GM18520 (cell line): ENCODE measurements around the gene FAT3.

ENCODE experiments used
- ATAC-seq: cut with Tn5 transposase; IDR thresholded peaks from one replicate; pipeline ENCODE4 v1.9.1; 2021; ENCODE audit not compliant: unreplicated experiment

FAT3 gene

DNA sequence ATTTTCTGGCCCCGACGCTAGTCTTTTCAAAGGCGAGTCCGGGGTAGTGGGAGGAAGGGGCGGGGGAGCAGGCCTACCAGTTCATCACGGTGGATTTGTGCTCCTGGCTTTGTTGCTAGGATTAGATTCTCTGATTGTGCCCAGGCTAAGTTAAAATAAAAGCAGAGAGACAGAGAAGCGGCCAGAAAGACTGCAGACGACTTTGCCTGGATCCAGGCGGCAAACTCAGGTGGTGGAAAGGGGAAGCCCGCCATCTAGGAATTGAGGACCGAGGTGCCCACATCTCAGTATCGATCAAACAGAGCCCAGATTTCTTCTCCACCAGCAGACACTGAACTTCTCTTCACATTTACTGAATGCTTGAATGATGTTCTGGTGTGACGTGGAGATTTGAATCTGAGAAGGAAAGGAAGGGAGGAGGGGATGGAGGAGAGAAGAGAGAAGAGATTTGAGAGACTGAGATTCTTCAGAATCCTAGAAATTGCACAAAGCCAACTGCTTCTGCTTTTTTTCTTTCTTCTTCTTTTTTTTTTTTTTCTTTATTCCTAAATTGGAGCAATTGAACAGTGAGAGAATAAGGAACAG, 2.7 kb downstream of the FAT3 start:
- no peak for ATAC-seq

DNA sequence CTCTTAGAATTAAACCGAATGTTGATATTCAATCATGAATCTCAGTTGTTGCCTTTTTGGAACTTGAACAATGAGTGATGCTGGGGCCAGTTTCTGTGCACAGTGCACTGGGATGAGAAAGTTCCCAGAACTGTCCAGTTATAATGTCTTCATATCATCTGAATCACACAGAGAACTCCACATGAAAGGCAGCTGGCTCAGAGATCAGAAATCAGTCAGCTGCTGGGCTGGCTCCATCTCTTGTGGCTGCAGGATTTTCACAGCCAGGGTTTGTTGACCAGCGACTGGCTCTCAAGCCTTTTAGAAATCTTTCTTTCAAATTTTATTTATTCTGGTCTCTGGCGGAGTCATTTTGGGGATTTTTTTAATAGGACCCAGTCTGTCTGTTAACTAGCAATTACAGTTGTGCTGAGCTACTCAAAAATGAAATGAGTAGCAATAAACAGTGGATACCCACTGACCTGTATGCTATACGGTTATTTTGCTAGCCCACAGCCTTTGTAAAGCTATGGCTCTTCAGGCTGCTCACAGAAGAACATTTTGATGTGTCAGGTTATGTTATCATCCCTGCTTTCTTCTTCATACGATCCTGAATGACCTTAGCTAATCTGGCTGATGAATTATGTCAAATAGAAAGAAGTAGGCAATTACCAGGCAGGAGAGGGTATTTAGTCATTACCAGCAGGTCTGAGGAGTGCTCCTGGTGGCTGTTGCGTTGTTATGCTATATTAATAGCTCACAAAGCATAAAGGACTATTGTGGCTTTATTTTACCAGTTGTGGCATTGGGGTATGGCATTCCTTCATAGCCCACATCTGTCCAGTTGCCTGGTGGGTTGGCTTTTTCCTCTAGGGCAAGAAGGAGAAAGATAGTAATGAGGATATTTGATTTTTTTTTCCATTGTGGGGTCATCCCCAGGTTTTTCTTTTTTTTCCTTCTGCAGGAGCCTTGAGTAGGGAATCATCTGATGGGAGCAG, 3.6 kb downstream of the FAT3 start:
- ATAC-seq, result no peak

- ATAC-seq, result no peak
Observed at GRCh38 chr11:92236856-92237255, 12.2 kb downstream of the FAT3 start.

DNA sequence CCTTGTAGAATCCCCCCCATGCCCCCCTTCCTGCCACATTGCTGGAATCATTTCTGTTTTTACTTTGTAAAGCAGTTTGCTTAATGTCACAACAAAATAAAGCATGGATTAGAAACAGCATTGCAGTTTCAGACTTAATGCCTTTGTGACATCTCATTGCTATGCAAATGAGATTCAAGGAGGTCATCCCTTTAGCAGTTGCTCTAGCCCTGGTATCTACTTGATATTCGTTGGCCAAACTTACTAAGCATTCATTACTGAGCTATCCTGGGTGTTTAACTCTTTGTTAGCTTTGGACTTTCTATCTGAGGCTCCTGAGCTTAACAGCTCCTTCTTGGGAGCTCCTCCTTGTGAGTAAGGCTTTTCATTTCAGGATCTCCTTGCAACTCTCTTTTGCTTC, 16.3 kb downstream of the FAT3 start:
- no peak for ATAC-seq

- no peak for ATAC-seq
Observed at GRCh38 chr11:92245700-92246271, 21.2 kb downstream of the FAT3 start.

DNA sequence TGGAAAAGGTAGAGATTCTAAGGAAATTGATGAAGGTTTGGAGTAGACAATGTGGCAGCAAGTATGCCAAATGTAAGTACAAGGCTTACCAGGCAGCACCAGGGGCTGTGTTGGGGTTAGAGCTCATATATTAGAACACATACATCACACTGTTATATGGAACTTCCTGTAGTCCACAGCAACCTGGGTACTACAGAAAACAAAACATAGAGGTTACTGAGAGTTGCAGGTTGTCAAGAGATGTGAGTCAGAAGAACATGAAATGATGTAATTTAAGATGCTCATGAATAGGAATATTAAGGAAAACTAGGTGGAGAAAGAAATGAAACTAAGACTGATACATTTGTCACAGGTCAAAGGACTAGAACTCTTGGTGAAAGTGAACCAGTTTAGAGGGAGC, 22.0 kb downstream of the FAT3 start:
- no peak for ATAC-seq

GRCh38 chr11:92249156-92249753, 24.6 kb downstream of the FAT3 start:
- no peak for ATAC-seq

- no peak for ATAC-seq
Observed at GRCh38 chr11:92251980-92252379, 27.4 kb downstream of the FAT3 start.

DNA sequence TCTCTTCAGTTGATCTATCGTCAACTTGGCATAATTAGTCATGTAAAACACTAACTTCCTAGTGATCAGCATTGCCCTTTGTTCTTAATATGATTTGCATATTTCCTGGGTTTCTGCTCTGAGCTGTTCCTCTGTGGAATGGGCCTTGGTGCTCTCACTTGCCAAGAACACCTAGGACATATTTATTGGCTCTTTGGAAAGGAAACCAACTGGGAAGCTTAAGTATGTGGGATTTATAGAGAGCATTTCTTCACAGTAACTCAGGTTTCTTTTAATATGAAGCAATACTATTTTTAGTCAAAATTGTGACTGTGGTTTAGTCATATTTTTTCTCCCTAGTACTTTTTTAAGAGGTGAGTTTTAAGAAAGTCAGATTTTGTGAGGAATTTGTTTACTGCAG, 28.8 kb downstream of the FAT3 start:
- no peak for ATAC-seq

DNA sequence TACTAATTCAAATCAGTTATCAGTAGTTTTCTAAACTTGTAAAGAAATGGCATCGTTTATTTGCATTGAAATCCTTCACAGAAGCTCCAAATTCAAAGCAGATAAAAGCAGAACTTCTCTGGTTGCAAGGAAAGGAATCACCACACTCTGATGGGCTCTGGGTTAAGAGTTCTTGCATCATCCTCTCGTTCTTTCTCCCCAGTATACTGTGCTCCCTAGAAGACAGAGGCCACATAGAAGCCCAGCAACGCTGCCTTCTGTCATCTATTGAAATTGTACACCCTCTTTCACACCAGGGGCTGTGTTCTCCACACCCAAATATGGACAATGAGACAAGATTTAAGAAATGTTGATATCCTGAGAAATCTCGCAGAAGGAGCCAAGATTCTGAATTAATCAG, 29.3 kb downstream of the FAT3 start:
- ATAC-seq, result no peak

DNA sequence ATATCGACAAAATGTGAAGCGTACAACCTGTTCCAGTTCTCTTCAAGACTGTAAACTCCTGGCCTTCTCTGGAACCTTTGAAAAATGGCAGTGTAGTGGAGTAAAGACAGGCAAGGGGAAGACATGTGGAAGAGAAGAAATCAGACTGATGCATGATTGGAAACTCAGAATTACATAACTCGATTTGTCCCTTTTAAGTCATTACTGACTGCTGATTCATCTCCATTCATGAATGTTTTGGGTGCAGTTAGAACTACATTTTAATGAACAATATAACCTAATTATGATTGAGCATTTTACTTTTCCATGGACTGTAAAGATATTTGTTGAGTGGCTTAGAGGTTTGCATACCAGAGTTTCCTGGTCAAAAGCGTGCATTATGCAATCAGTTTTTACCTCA, 32.9 kb downstream of the FAT3 start:
- ATAC-seq, result no peak

DNA sequence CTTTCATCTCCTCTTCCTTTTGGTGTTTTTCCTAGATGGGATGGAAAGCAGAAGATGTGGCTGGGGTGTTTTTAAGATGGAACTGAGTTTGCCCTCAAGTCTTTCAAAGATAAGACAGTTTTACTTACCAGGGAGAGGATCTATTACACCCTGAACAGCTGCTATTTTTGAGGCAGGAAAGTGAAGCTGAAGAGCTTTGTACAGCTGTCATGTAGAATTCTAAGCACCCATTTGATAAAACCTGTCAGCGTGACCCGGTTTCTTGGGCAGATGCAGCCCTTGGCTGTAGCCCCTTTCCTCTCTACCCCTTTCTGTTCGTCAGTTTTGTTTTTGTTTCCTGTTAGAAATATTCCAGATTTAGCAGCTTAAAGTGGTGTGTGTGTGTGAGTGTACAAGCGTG, 35.2 kb downstream of the FAT3 start:
- ATAC-seq, result no peak

DNA sequence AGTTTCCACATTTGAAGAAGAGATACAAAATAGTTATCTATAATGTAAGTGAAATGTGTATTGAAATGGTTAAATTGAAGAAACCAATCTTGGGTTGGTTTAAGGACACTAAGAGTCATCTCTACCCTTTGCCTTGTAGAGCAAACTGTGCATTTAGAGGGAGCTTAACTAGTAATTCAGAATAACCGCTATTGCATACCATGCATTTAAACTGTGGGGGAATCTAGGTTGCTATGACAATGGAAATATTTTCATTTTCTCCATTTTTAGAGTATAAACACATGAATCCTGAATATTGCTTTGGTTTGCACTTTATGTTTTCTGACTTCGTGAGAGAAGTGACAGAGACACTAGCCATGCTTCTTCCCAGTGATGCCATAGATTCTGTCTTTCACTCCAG, 39.7 kb downstream of the FAT3 start:
- ATAC-seq, result no peak

DNA sequence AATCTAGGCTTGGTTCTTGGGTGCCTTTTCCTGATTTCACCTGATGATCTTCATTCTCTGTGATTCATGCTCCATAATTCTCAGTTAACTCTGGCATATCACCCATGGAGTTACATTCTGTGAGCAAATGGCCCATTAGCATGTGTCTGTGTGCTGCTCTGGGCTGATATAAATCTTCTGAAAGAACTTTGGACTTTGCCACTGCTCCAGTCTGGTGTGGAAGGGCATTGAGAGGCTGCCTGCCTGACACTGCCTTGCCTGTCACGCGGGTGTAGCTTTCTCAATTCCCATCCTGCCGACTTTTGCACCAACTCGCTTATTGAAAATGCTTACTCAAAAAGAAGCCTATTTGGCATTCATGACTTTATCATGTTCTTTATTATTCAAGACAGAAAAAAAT, 42.2 kb downstream of the FAT3 start:
- no peak for ATAC-seq

- no peak for ATAC-seq
Observed at GRCh38 chr11:92267278-92267677, 42.7 kb downstream of the FAT3 start.

DNA sequence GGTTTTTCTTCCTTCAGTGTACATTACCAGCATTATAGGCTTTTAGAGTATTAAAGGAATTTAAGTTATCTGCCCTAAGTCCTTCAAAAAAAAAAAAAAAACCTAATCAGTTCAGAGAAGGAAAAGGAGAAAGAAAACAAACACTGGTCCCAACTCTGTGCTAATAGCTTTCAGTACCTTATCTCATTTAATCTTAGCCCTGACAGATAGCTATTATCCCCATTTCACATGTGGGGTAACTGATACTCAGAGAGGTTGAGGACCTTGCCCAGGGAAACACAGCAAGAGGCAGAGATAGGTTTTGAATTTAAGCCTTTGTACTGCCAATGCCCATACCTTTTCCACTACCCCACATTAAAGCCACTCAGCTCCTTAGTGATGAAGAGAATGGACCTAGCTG, 43.4 kb downstream of the FAT3 start:
- no peak for ATAC-seq

- no peak for ATAC-seq
Observed at GRCh38 chr11:92268546-92268945, 43.9 kb downstream of the FAT3 start.

DNA sequence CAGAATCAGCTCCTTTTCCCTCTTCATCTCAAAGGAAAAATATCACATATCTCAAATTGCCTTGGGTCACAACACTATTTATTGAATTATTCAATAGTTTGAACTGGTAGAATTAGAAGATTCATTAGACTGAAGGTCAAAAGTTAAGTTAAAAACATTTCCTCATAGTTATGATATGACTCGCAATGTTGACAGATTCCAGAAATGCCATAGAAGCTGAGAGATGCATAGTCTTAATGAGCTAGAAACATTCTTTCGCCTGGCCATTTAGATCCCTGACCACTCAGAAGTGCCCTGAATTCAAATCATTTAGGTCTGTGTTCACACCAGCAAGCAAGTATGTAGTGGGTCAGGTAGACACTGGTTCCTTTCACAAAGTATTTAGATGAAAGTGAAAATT, 44.4 kb downstream of the FAT3 start:
- no peak for ATAC-seq

DNA sequence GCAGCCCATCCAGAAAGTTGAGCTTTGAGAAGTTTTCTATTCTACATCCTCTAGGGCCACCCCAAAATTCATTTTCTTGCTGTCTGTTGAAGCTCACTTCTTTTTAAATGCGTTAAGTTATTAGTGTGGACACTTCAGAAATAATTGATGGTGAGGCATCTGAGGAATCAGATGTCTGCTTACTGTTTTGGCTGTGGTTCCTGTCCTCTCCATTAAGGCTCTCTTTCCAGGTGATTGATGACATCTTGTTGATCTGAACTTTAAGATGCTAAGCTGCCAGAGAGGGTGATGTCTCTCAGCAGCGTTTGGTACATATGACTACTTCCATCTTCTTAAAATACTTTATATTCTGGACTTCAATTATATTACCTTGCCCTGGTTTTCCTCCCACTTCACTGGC, 45.2 kb downstream of the FAT3 start:
- ATAC-seq, result no peak

DNA sequence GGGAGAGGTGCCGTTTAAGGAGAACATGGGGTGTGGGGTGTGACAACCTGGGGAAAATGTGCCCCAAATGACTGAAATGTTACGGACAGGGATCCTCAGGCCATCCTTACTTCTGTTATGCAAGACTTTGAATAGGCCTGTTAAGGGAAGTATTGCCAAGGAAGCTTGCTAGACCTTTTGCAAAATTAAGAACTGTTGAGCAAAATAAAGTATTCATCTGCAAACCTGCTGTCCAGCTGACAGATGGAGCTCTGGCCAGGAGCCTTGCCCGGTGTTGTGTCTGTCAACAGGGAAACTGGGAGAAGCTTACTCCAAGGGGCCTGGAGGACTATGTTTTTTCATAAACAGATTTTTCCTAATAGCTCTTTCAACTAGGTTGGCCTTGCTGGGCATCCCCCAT, 48.0 kb downstream of the FAT3 start:
- ATAC-seq, result no peak
